GM19025 (cell line): ENCODE results near the gene SHROOM3.

Source experiments
- ATAC-seq: cut with Tn5 transposase; IDR thresholded peaks from one replicate; pipeline ENCODE4 v1.9.1; 2021; ENCODE audit warnings: mild to moderate bottlenecking, low read depth, moderate library complexity; ENCODE audit not compliant: unreplicated experiment

Gene SHROOM3

GRCh38 chr4:76649086-76649485, 214.1 kb downstream of the SHROOM3 start:
- ATAC-seq = no peak

- no peak for ATAC-seq
Observed at GRCh38 chr4:76651616-76652015, 216.6 kb downstream of the SHROOM3 start.

- ATAC-seq = no peak
Observed at GRCh38 chr4:76652389-76652788, 217.4 kb downstream of the SHROOM3 start.

GRCh38 chr4:76654084-76654483, 219.1 kb downstream of the SHROOM3 start:
- no peak for ATAC-seq

- no peak for ATAC-seq
Observed at GRCh38 chr4:76654791-76655190, 219.8 kb downstream of the SHROOM3 start.

- ATAC-seq = no peak
Observed at GRCh38 chr4:76655566-76656479, 220.8 kb downstream of the SHROOM3 start.

- ATAC-seq = no peak
Observed at GRCh38 chr4:76657443-76657842, 222.4 kb downstream of the SHROOM3 start.

GRCh38 chr4:76658231-76659102, 223.4 kb downstream of the SHROOM3 start:
- peak; percentile 43 for ATAC-seq

GRCh38 chr4:76659103-76659490, 224.1 kb downstream of the SHROOM3 start:
- ATAC-seq = peak; percentile 9

GRCh38 chr4:76663824-76664223, 228.8 kb downstream of the SHROOM3 start:
- no peak for ATAC-seq

- no peak for ATAC-seq
Observed at GRCh38 chr4:76665153-76665552, 230.1 kb downstream of the SHROOM3 start.

GRCh38 chr4:76665721-76666120, 230.7 kb downstream of the SHROOM3 start:
- no peak for ATAC-seq

- peak; percentile 77 for ATAC-seq
Observed at GRCh38 chr4:76666944-76667532, 232.0 kb downstream of the SHROOM3 start.

- no peak for ATAC-seq
Observed at GRCh38 chr4:76670631-76671030, 235.6 kb downstream of the SHROOM3 start.

- no peak for ATAC-seq
Observed at GRCh38 chr4:76673362-76673761, 238.3 kb downstream of the SHROOM3 start.

GRCh38 chr4:76674983-76675382, 240.0 kb downstream of the SHROOM3 start:
- ATAC-seq = no peak

- ATAC-seq = no peak
Observed at GRCh38 chr4:76677571-76678326, 242.7 kb downstream of the SHROOM3 start.

GRCh38 chr4:76679691-76680090, 244.7 kb downstream of the SHROOM3 start:
- no peak for ATAC-seq

GRCh38 chr4:76680952-76681351, 245.9 kb downstream of the SHROOM3 start:
- no peak for ATAC-seq

- no peak for ATAC-seq
Observed at GRCh38 chr4:76681996-76682395, 247.0 kb downstream of the SHROOM3 start.
